Measurements from ENCODE around the gene RAB27A.

- TF ChIP-seq CTCF (conservative IDR thresholded peaks at IDR 0.05; ENCODE audit: low read depth, low read length) (no peak), EZH2 (IDR thresholded peaks at IDR 0.05; ENCODE audit: low read length, unreplicated experiment) (no peak)
Measured at GRCh38 chr15:55221090-55222011, 68.3 kb downstream of the RAB27A start.

Data from PC-3 (cell line).